ENCODE data around the gene REEP6.

DNA sequence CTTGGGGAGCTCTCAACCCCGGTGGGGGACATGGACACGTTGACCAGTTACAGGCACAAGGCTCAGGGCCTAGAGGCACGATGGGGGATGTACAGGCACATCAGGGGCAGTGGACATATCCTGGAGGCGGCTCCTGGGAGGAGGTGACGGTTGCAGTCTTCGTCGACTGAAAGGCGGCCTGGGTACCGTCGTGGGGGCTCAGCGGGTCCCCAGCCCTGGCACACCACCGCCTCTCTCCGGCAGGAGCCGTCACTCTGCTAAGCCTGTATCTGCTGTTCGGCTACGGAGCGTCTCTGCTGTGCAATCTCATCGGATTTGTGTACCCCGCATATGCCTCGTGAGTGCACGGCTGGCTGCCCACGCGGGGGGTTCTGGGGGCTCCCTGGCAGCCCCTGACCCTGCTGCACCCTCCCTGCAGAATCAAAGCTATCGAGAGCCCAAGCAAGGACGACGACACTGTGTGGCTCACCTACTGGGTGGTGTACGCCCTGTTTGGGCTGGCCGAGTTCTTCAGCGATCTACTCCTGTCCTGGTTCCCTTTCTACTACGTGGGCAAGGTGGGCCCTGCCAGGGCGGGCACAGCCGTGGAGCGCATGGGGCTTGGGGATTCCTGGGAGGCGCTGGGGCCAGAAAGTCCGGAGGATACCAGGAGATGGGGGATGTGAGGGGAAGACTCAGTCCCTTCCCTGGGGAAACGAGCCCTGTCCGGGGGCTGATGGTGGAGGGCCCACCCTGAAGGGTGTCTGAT, 4.2 kb downstream of the REEP6 start:
- TF ChIP-seq, protein P1, sequence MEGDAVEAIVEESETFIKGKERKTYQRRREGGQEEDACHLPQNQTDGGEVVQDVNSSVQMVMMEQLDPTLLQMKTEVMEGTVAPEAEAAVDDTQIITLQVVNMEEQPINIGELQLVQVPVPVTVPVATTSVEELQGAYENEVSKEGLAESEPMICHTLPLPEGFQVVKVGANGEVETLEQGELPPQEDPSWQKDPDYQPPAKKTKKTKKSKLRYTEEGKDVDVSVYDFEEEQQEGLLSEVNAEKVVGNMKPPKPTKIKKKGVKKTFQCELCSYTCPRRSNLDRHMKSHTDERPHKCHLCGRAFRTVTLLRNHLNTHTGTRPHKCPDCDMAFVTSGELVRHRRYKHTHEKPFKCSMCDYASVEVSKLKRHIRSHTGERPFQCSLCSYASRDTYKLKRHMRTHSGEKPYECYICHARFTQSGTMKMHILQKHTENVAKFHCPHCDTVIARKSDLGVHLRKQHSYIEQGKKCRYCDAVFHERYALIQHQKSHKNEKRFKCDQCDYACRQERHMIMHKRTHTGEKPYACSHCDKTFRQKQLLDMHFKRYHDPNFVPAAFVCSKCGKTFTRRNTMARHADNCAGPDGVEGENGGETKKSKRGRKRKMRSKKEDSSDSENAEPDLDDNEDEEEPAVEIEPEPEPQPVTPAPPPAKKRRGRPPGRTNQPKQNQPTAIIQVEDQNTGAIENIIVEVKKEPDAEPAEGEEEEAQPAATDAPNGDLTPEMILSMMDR (IDR thresholded peaks at IDR 0.05; ENCODE audit: low read length) = no peak
- no peak for TF ChIP-seq EZH2phosphoT487 (IDR thresholded peaks at IDR 0.05; ENCODE audit: low read length)
- TF ChIP-seq EZH2 (optimal IDR thresholded peaks at IDR 0.05; ENCODE audit: low read depth, low read length) = no peak

Data from MM.1S (cell line).